ENCODE results near the gene GFRA3.
"Not testable (repeated sequence)": the region's sequence is repeated elsewhere in the genome, so short reads cannot be mapped to it uniquely, and the experiment has no call there.

The GFRA3 gene

DNA sequence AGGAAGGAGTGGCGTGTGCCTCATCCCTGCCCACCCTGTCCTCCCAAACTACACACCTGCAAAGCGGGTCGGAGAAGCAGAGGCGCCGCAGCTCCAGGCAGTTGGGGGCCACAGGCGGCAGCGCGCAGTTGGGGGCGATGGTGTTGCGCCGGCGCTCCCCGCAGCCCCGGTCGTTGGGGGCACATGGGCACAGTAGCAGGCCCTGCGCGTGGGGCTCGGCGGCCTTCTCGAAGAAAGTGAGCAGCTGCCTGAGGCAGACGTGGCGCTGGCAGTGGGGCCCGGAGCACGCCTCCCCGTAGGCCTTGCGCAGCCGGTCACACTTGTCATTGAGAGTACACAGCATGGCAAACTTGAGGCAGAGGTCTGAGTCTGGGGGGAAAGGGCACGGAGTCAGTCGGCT, 16.8 kb downstream of the GFRA3 start:
- no peak overlapping the region for H3K4me3 ChIP-seq (ENCODE audit: low read length)
- no peak for DNase-seq (ENCODE audit: low read depth, low spot score)

DNA sequence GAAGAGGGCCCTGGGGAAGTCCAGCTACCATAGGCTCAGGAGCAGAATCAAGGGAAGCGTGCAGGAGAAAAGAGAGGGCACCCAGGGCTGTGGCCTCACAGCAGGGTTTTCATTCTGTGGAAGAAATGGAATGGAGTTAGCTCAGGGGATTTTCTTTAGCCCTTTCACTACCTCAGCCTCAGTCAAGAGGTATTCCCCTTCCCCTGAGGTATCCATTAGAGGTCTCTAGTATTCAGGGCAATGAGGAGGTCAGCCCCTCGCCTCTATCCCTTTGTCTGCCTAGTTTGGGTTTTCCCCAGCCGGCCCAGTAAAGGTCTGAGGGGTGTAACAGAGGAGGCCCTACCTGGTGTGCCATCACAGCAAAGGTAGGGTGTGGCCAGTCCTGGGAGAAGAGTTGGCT, 21.5 kb downstream of the GFRA3 start:
- H3K4me3 ChIP-seq (ENCODE audit: low read length): no peak overlapping the region
- no peak for DNase-seq (ENCODE audit: low read depth, low spot score)

DNA sequence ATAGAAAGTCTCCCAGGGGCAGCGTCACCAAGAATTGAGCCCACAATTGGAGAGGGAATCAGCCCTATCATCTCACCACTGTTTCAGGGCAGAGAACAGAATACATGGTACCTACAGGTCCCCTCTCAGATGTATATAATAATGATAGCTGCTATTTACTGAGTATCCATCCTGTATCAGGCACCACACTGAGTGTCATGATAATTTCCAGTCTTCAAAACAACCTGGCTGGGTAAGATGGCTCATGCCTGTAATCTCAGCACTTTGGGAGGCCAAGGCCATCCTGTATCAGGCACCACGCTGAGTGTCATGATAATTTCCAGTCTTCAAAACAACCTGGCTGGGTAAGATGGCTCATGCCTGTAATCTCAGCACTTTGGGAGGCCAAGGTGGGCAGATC, 26.6 kb downstream of the GFRA3 start:
- DNase-seq (ENCODE audit: low read depth, low spot score): not testable (repeated sequence)

DNA sequence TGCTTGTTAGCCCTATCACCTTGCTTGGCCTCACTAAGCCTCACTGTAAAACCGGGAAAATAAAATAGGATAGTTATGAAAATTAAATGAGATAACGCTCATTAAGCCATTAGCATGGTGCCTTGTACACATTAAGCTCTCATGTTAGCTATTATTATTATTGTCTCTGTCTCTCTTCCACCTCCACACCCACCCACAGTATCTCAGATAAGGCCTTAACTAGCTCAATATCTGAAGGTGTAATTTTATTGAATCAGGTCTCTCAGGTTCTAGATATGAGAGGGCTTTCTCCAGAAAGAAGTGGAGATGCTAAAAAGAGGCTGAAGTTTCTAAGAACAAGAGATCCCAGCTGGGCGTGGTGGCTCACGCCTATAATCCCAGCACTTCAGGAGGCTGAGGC, 27.6 kb downstream of the GFRA3 start:
- H3K4me3 ChIP-seq (ENCODE audit: low read length): no peak overlapping the region
- no peak for DNase-seq (ENCODE audit: low read depth, low spot score)

More for the DNA sequence above, 26.6 kb downstream of the GFRA3 start:
- not testable (repeated sequence) for H3K4me3 ChIP-seq (ENCODE audit: low read length)

DNA sequence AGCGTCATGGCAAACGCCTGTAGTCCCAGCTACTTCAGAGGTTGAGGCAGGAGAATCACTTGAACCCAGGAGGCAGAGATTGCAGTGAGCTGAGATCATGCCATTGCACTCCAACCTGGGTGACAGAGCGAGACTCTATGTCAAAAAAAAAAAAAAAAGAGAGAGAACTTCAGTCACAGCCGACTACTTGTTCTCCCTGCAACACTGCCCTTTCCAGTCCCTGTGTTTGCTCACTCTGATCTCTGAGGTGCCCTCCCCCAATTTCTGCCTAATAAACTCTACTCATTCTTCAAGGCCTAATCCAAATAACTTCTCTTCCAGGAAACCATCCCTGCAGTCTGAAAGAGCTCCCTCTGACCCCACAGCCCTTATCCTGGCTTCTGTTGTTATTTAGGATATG, 28.1 kb downstream of the GFRA3 start:
- H3K4me3 ChIP-seq (ENCODE audit: low read length): no peak overlapping the region
- no peak for DNase-seq (ENCODE audit: low read depth, low spot score)

DNA sequence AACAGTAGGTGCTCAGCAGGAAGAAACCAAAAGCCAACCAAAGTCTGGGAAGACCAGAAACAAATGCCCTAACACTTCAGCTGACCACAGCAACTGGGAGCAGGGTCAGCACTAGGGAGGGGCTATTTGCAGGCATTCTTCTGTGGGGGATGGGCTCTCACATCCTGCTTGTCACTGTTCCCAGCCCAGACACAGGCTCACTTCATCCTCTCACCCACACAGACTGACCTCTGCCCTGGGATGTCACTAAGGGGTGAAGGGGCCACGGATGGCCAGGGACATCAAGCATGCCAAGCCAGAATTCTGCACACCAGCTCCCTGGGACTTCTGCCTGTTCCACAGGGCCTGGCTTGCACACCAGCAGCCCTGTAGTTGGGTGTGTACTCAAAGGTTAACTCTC, 28.7 kb downstream of the GFRA3 start:
- H3K4me3 ChIP-seq (ENCODE audit: low read length): no peak overlapping the region
- no peak for DNase-seq (ENCODE audit: low read depth, low spot score)

DNA sequence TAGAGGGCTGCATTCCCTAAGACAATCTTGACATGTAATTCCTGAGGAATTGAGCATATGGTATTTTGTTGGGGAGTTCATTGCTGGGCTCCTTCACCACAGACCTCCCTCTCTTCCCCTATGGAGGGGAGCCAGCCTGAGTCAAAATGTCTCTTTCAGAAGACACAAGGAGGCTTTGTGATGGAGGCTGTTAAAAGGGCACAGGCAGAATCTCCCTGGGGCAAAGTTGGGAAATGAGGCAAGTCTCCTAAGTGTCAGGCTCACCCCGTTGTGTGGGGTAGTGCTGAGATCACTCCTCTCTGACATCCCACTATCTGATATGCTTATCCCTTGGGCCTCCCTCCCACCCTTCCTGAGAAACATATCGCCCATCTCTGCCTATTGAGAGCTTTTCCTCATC, 30.6 kb downstream of the GFRA3 start:
- DNase-seq (ENCODE audit: low read depth, low spot score): no peak
- no peak overlapping the region for H3K4me3 ChIP-seq (ENCODE audit: low read length)

DNA sequence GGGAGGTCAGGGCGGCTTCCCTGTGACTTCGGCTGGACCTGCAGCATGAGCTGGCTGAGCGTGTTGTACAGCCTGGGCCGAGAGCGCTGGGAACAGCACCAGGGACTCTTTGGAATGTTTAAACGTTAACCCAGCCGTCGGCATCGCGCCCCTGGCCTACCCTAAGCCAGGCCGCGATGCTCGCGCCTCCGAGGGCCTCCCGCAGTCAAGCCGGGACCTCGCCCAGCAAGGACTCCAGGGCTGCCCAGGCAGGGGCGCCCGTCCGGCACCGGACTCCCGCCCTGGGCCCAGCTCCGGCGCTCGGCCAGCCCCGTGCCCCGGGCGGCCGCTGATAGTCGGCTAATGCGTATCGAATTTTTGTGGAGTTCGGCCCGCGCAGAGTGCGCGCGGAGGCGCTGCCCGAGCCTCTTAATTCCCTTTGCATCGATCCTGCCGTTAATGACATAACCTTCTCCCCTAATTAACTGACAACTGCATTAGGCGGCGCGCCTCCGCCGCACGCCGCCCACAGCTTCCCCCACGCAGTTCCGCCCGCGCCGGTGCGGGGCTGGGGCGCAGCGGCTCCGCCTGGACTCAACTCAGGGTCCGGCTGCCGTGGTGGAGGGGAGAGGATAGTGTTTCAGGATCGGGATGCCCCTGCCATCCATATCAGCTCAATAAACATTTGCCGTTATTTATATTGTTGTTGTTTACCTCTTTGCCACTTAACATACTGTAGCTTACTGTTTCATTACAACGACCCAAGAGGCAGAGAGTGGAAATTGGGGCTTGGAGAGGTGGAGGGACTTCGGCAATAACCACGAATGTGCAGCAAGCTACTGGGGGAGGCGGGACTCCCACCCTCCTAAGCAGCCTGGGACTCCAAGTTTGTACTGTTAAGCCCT, 32.5 kb downstream of the GFRA3 start:
- no peak overlapping the region for H3K4me3 ChIP-seq (ENCODE audit: low read length)
- DNase-seq (ENCODE audit: low read depth, low spot score): no peak

DNA sequence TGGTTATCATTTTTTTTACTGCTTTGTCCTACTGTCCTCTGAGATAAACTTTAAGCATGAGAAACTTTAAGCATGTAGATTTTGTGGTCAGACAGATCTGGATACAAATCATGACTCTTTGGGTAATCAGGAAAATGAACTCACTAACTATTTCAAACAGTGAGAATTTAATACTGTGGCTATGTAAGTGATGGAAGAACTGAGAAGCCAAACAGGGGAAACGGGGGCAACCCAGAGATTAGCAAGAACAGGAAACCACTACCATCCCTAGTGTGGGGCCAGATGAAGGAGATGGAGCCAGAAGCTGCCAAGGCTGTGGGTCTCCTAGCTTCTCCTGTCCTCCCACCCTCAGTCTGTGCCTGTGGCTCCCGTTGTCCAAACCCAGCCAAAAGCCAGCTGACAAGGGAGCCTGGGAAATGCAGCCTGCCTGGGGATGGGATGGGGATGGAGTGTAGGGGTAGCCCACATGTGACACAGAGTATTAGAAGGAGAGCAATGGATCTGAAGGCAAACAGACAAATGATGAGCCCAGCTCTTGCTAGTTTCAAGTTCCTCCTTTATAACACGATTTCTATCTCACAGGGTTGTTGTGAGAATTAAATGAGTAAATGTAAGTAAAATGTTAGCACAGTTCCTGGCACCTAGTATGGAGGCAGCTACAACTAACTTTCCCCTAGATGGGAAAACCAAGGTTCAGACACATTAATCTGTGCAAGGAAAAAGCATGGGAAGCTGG, 33.6 kb downstream of the GFRA3 start:
- no peak overlapping the region for H3K4me3 ChIP-seq (ENCODE audit: low read length)
- DNase-seq (ENCODE audit: low read depth, low spot score): peak; percentile 17

DNA sequence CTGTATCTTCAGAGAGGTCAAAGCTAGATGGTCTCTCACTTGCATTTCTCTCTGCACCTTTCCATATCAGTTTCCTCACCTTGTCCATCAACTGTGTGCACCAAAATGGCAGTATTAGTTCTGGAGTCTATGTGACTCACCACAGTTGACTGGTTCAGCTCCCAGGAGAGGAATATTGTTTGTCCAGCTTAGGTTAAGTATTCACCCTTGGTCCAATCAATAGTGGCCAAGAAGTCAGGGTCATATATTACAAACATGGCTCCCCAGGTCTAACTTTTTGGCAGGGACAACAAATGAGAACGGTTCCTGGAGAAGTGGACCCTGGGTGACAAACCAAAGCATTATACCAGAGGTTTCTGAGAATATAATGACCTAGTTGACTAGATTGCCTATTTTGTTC, 36.4 kb downstream of the GFRA3 start:
- H3K4me3 ChIP-seq (ENCODE audit: low read length): no peak overlapping the region
- DNase-seq (ENCODE audit: low read depth, low spot score): no peak

DNA sequence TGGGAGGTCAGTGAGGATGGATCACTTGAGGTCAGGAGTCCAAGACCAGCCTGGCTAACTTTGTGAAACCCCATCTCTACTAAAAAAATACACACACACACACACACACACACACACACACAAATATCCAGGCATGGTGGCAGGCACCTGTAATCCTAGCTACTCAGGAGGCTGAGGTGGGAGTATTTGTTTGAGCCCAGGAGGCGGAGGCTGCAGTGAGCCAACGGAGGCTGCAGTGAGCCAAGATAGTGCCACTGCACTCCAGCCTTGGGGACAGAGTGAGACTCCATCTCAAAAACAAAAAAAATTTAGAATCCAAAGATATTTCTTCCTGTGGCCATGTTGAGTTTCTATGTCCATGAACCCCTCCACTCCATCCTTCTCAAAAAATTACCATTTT, 39.8 kb downstream of the GFRA3 start:
- DNase-seq (ENCODE audit: low read depth, low spot score): no peak
- H3K4me3 ChIP-seq (ENCODE audit: low read length): no peak overlapping the region

DNA sequence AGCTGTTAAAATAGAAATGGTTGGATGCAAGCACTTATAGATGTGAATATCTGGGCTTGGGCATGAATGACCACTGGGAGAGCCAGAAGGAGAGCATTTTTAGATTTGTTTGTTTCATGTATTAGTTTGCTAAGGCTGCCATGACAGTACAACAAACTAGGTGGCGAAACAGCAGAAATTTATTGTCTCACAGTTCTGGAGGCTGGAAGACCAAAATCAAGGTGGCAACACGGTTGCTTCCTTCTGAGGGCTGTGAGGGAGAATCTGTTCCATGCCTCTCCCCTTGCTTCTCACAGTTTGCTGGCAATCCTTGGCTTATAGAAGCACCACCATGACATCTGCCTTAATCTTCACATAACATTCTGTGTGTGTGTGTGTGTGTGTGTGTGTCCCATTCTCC, 41.1 kb downstream of the GFRA3 start:
- no peak for DNase-seq (ENCODE audit: low read depth, low spot score)
- no peak overlapping the region for H3K4me3 ChIP-seq (ENCODE audit: low read length)

DNA sequence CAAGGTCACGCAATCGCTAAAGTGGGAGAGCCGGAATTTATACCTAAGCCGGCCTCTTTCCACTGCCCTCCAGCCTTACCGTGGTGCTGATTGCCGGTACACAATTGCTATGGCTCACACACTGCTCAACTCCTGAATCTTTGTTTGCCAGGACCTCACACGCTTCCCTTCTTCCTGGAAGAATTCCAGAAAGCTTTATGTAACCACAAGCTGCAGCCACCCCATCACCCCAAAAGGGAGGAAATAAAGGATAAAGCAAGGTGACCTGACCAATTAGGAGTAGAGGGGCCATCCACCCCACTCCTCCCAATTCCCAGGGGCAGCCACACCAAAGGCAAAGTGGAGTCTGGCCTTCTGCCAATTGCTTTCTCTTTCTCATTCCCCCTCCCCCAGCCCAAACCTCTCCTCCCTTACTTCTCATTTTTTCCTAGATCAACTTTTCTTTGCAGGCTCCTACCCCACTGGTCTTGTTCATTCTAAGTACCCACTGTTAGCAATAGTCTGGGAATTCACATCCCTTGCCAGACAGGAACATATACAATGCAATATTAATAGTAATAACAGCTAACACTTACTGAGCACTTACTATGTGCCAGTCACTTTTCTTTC, 43.3 kb downstream of the GFRA3 start:
- H3K4me3 ChIP-seq (ENCODE audit: low read length): no peak overlapping the region
- no peak for DNase-seq (ENCODE audit: low read depth, low spot score)

DNA sequence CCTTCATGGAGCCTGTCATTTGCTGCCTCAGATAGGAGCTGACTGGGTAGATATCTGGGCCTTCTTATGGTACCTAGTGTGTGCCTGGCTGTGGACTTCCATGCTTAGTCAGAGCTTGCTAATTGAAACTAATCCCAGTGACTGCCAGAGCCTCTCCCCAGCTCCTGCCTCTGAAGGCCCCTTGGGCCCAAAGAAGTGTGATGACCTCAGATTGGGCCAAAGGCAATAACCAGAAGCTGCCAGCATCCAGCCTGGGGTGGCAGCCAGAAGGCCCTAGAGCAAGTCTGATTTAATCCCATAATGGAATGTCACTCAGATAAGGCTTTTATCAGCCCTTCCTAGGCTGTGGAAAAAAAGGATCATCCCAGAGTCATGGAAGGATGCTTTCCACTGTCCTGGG, 44.2 kb downstream of the GFRA3 start:
- H3K4me3 ChIP-seq (ENCODE audit: low read length): no peak overlapping the region
- no peak for DNase-seq (ENCODE audit: low read depth, low spot score)

DNA sequence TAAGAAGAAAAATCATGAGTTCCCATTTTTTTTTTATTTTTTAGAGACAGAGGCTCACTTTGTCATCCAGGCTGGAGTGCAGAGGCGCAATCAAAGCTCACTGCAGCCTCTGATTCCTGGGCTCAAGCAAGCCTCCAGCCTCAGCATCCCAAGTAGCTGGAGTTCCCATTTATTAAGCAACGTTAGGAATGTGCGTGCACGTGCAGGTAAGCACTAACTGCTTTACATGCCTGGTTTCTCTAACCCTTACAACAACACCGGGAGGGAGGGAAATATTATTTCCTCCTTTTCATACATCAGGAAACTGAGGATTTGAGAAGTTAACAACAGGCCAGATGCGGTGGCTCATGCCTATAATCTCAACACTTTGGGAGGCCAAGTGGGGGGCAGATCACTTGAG, 45.0 kb downstream of the GFRA3 start:
- H3K4me3 ChIP-seq (ENCODE audit: low read length): no peak overlapping the region
- DNase-seq (ENCODE audit: low read depth, low spot score): no peak

DNA sequence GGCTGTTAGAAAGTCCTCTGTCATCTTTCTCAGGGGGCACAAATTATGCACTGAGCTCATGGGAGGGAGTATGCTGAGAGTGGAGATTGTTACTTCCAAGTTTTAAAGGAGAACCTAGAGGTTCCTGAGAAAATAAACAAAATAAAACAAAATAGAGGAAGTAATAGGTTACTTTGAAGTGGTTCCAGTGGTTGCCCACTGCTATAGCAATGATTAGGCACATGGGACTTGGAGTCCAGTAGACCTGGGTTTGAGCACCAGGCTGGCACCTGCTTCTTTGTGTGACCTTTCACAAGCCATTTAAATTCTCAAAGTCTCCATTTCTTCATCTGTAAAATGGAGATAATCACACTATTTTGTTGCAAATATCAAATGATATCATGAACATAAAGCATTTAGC, 47.5 kb downstream of the GFRA3 start:
- H3K4me3 ChIP-seq (ENCODE audit: low read length): no peak overlapping the region
- no peak for DNase-seq (ENCODE audit: low read depth, low spot score)

DNA sequence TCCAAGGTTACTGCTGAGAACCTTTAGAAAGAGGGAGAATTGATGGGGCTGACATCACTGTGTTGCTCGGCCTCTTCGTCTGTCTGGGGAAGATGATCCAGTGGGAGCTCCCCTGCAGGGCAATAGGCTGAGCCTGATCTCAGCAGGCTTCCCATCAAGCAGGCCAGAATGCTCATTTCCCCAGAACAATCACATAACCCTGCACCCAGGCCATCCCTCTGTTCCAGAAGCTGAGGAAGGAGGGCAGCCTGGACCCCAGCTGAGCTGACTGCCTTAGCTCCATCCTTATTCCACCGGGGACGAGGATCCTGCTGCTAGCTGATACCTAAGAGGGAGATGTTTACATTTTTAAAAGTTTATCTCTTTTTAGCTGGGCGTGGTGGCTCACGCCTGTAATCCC, 49.7 kb downstream of the GFRA3 start:
- no peak overlapping the region for H3K4me3 ChIP-seq (ENCODE audit: low read length)
- no peak for DNase-seq (ENCODE audit: low read depth, low spot score)

DNA sequence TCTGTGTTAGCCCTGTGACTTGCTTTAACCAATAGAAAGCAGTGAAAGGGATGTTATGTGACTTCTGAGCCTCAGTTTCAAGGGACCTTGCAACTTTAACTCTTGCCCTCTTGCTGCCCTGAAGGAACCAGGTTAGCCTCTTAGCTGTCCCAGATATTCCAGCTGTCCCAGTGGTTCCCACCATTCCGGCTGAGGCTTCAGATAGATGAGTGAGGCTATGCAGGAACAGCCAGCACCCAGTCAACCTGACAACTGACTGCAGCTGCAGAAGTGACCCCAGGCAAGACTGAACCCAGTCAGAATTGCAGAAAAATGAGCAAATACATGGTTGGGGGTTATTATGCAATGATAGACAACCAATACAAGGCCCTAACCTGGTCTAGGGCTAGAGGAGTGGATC, 50.9 kb downstream of the GFRA3 start:
- H3K4me3 ChIP-seq (ENCODE audit: low read length): no peak overlapping the region
- no peak for DNase-seq (ENCODE audit: low read depth, low spot score)

DNA sequence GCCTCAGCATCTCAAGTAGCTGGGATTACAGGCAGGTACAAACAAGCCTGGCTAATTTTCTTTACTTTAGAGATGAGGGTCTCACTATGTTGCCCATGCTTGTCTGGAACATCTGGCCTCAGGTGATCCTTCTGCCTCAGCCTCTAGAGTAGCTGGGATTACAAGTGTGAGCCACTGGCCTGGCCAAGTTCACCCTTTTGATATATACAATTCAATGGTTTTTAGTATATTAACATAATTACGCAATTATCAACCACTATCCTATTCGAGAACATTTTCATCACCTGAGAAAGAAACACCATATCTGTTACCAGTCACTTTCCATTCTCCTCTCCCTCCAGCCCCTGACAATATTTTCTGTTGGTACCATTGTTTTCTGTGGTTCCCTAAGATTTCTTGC, 57.6 kb downstream of the GFRA3 start:
- no peak for DNase-seq (ENCODE audit: low read depth, low spot score)
- no peak overlapping the region for H3K4me3 ChIP-seq (ENCODE audit: low read length)
